H9 (cell line): ENCODE results near the gene ADGRF1. TPM values are rescaled to one million over a fixed set of nuclear protein-coding genes. Genes with fewer than 3 reads are reported as not detected.

Experiments used
- DNase-seq: peaks from one replicate; pipeline ENCODE4 v3.0.0-alpha.2; 2017
- H2AFZ ChIP-seq: one replicate; pipeline ENCODE4 v1.6.1; 2013; ENCODE audit warnings: mild to moderate bottlenecking, low read length, control low read depth, moderate library complexity
- H2AK5ac ChIP-seq: 2 replicates; pipeline ENCODE4 v1.6.1; 2013; ENCODE audit warnings: low read length, control low read depth, mixed read lengths; ENCODE audit not compliant: insufficient read length
- H2BK120ac ChIP-seq: one replicate; pipeline ENCODE4 v1.6.1; 2013; ENCODE audit warnings: low read depth, mild to moderate bottlenecking, low read length, control low read depth, inconsistent platforms; ENCODE audit not compliant: poor library complexity, severe bottlenecking
- H2BK12ac ChIP-seq: 2 replicates; pipeline ENCODE4 v1.6.1; 2013; ENCODE audit warnings: low read length, control low read depth, mixed read lengths, low read depth; ENCODE audit not compliant: insufficient read length
- H2BK15ac ChIP-seq: 2 replicates; pipeline ENCODE4 v1.6.1; 2013; ENCODE audit warnings: low read depth, low read length, control low read depth
- H2BK20ac ChIP-seq: one replicate; pipeline ENCODE4 v1.6.1; 2013; ENCODE audit warnings: low read depth, mild to moderate bottlenecking, low read length, control low read depth, inconsistent platforms; ENCODE audit not compliant: poor library complexity, severe bottlenecking
- H2BK5ac ChIP-seq: 2 replicates; pipeline ENCODE4 v1.6.1; 2013; ENCODE audit warnings: low read length, control low read depth, mixed read lengths; ENCODE audit not compliant: insufficient read length
- H3K14ac ChIP-seq: 2 replicates; pipeline ENCODE4 v1.6.1; 2013; ENCODE audit warnings: low read length, control low read depth; ENCODE audit not compliant: insufficient read depth
- H3K18ac ChIP-seq: 2 replicates; pipeline ENCODE4 v1.6.1; 2013; ENCODE audit warnings: low read depth, mild to moderate bottlenecking, mixed read lengths, low read length, control low read depth; ENCODE audit not compliant: insufficient read length
- H3K23ac ChIP-seq: 2 replicates; pipeline ENCODE4 v1.6.1; 2013; ENCODE audit warnings: low read length, control low read depth, mixed read lengths, low read depth; ENCODE audit not compliant: insufficient read length
- H3K23me2 ChIP-seq: 2 replicates; pipeline ENCODE4 v1.6.1; 2013; ENCODE audit warnings: low read depth, mild to moderate bottlenecking, mixed read lengths, low read length, control low read depth; ENCODE audit not compliant: insufficient read length, poor library complexity, severe bottlenecking
- H3K27ac ChIP-seq: 2 replicates; pipeline ENCODE4 v1.5.1; 2013; ENCODE audit warnings: low read length, control low read depth, mixed read lengths, low read depth; ENCODE audit not compliant: insufficient read length
- H3K27me3 ChIP-seq: 2 replicates; pipeline ENCODE4 v1.6.1; 2013; ENCODE audit warnings: low read length, control low read depth, inconsistent platforms; ENCODE audit not compliant: insufficient read depth
- H3K4ac ChIP-seq: 2 replicates; pipeline ENCODE4 v1.6.1; 2013; ENCODE audit warnings: low read depth, mild to moderate bottlenecking, control low read depth, inconsistent platforms, low read length, moderate library complexity
- H3K4me1 ChIP-seq: 2 replicates; pipeline ENCODE4 v1.6.1; 2013; ENCODE audit warnings: low read length, control low read depth, inconsistent platforms; ENCODE audit not compliant: insufficient read depth
- H3K4me2 ChIP-seq: 2 replicates; pipeline ENCODE4 v1.6.1; 2013; ENCODE audit warnings: low read length, control low read depth, mixed read lengths; ENCODE audit not compliant: insufficient read length, insufficient read depth
- H3K56ac ChIP-seq: 2 replicates; pipeline ENCODE4 v1.6.1; 2013; ENCODE audit warnings: low read depth, mild to moderate bottlenecking, mixed read lengths, low read length, control low read depth; ENCODE audit not compliant: insufficient read length
- H3K79me1 ChIP-seq: 2 replicates; pipeline ENCODE4 v1.6.1; 2013; ENCODE audit warnings: low read depth, mild to moderate bottlenecking, moderate library complexity, low read length, control low read depth, inconsistent platforms; ENCODE audit not compliant: insufficient read depth, poor library complexity, severe bottlenecking
- H3K79me2 ChIP-seq: 2 replicates; pipeline ENCODE4 v1.6.1; 2013; ENCODE audit warnings: low read length, control low read depth, inconsistent platforms; ENCODE audit not compliant: insufficient read depth
- H3K9ac ChIP-seq: 2 replicates; pipeline ENCODE4 v1.6.1; 2013; ENCODE audit warnings: low read length, control low read depth, mixed read lengths; ENCODE audit not compliant: insufficient read length; ENCODE audit errors: extremely low read depth
- H3K9me3 ChIP-seq: one replicate; pipeline ENCODE4 v1.6.1; 2013; ENCODE audit warnings: low read depth, low read length, inconsistent platforms; ENCODE audit not compliant: control insufficient read depth
- H3T11ph ChIP-seq: one replicate; pipeline ENCODE4 v1.6.1; 2013; ENCODE audit warnings: mild to moderate bottlenecking, low read length, control low read depth, inconsistent platforms
- H4K20me1 ChIP-seq: one replicate; pipeline ENCODE4 v1.6.1; 2013; ENCODE audit not compliant: control insufficient read depth, insufficient read length, insufficient read depth
- H4K5ac ChIP-seq: 2 replicates; pipeline ENCODE4 v1.6.1; 2013; ENCODE audit warnings: low read depth, mild to moderate bottlenecking, mixed read lengths, low read length, control low read depth; ENCODE audit not compliant: insufficient read length
- H4K8ac ChIP-seq: replicated peaks from 2 replicates; pipeline ENCODE4 v1.6.1; 2013; ENCODE audit warnings: low read length, control low read depth, mixed read lengths, low read depth; ENCODE audit not compliant: insufficient read length
- H4K91ac ChIP-seq: 2 replicates; pipeline ENCODE4 v1.6.1; 2013; ENCODE audit warnings: low read depth, mild to moderate bottlenecking, moderate library complexity, mixed read lengths, low read length, control low read depth; ENCODE audit not compliant: insufficient read length
- H3K27ac Mint-ChIP-seq, 3 experiments: 2 replicates in 2 of 3; 3 replicates in 1 of 3; pipeline ENCODE4 v1.8.0; 2020 to 2021; ENCODE audit warnings: mixed read lengths in 3 of 3, mild to moderate bottlenecking in 1 of 3, moderate library complexity in 1 of 3
- H3K27me3 Mint-ChIP-seq: 2 replicates; pipeline ENCODE4 v1.8.0; 2021; ENCODE audit warnings: low read depth, mild to moderate bottlenecking, moderate library complexity, mixed read lengths
- H3K36me3 Mint-ChIP-seq, 3 experiments: 2 replicates in 2 of 3; 3 replicates in 1 of 3; pipeline ENCODE4 v1.8.0; 2020 to 2021; ENCODE audit warnings: low read depth in 3 of 3, mixed read lengths in 3 of 3; ENCODE audit not compliant: insufficient read depth in 1 of 3
- H3K4me1 Mint-ChIP-seq, 2 experiments: 2 replicates each; pipeline ENCODE4 v1.8.0; 2020; ENCODE audit warnings: mixed read lengths in 2 of 2
- H3K4me3 Mint-ChIP-seq, 2 experiments: 2 replicates in 1 of 2; 3 replicates in 1 of 2; pipeline ENCODE4 v1.8.0; 2020 to 2021; ENCODE audit warnings: mild to moderate bottlenecking in 2 of 2, mixed read lengths in 2 of 2, moderate library complexity in 1 of 2
- H3K9me3 Mint-ChIP-seq, 2 experiments: 2 replicates in 1 of 2; 3 replicates in 1 of 2; pipeline ENCODE4 v1.8.0; 2020; ENCODE audit warnings: mild to moderate bottlenecking in 2 of 2, mixed read lengths in 2 of 2, moderate library complexity in 1 of 2
- CTCF ChIP-seq: fragments of 200-600 bp; sonication (generic); conservative IDR thresholded peaks from 3 replicates; pipeline ENCODE4 v1.8.0; 2021; ENCODE audit warnings: antibody characterized with exemption, mild to moderate bottlenecking
- WGBS: extraction: QIAGEN DNeasy Blood & Tissue Kit; methylation state at CpG from one replicate; pipeline ENCODE4 v1.1.7; 2013; ENCODE audit warnings: missing lambda C conversion rate, low lambda C conversion rate, mixed read lengths; ENCODE audit not compliant: insufficient read length; ENCODE audit errors: extremely low coverage; 5-methylcytosine and 5-hydroxymethylcytosine counted together
- total RNA-seq: library from RNA; stranded (reverse); gene quantifications from 2 replicates; pipeline ENCODE4 v1.2.1, GENCODE V29; 2021

The ADGRF1 gene
- total RNA-seq, 1 experiment from 2014 or later: not detected

GRCh38 chr6:47047097-47047478 is 5.0 kb upstream of the ADGRF1 start:
- Histone ChIP-seq H3K23ac (no peak overlapping the region), H3K23me2 (no peaks in the 10 kb centered on the region), H2AK5ac (no peak overlapping the region), H3K4ac (no peak overlapping the region), H2AFZ (peak overlapping the region; percentile 96), H3K18ac (no peak overlapping the region), H4K20me1 (no peaks in the 10 kb centered on the region), H4K5ac (no peak overlapping the region), H3K56ac (no peak overlapping the region), H3K9me3 (no peaks in the 10 kb centered on the region), H3K79me2 (no peaks in the 10 kb centered on the region), H3K4me1 (peaks cover 3% of the 10 kb centered on the region; the same call in 1 of the 2 replicates), H2BK20ac (no peak overlapping the region), H2BK12ac (no peak overlapping the region), H3K4me2 (no peak overlapping the region), H4K8ac (no peak overlapping the region), H3K9ac (no peak overlapping the region), H2BK5ac (no peak overlapping the region), H3K27me3 (no peaks in the 10 kb centered on the region), H2BK120ac (no peak overlapping the region), H3K14ac (no peak overlapping the region), H4K91ac (no peak overlapping the region), H3T11ph (no peak overlapping the region), H2BK15ac (no peak overlapping the region), H3K79me1 (no peaks in the 10 kb centered on the region), H3K27ac (no peak overlapping the region)
- Mint-ChIP-seq H3K27me3 (no peaks in the 10 kb centered on the region), H3K4me1 (peaks cover 6 to 8% of the 10 kb centered on the region in 2 experiments), H3K4me3 (no peak overlapping the region), H3K27ac (no peak overlapping the region), H3K36me3 (no peaks in the 10 kb centered on the region), H3K9me3 (0 out of 5 replicates have a peak, but pooled peaks cover 0 to 3% of the 10 kb centered on the region in 2 experiments)
- no peak for TF ChIP-seq CTCF
- no peak for DNase-seq
- no CpG with 5 or more reads among the region's 3 CpGs for WGBS
